ENCODE data around the gene CACFD1.

The CACFD1 gene

DNA sequence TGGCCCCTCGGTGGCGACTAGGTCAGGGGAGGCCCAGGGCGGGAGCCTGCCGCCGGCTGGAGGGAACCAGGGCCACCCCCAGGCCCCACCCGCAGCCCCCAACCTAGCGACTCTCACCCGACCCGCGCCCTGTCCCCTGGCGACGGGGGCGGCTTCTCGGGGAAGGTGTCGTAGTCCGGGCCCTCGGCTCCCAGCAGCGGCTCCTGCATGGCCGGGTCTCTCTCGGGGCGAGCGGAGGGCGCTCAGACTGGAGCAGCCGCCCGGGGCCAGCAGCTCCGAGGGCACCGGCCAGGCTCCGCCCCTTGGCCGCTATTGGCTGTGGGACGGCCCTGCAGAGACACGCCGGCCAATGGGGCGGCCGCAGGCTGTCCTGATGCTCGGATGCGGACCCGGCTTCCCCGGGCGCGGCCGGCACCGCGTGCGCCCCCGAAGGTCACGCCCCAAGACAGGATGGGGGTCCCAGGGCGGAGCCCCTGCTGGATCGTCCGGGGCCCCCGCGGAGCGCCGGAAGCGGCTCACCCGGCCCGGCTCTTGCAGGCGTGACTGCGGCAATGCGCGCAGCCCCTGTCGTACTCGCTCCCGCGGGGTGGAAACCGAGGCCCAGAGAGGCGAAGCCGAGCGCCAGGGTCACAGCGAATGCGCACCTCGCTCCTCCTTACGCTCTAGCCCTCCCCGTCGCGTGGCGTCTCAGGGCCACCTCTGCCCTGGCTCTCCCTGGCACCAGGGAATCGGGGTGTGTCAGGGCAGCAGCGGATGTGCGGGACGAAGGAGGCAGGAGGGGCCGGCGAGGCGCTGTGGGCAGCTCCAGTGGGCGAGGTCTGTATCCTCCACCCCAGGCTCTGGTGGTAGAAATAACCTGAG, 19.3 kb downstream of the CACFD1 start, which contains the start of gene SLC2A6:
SLC2A6 (minus strand) TSS at position 249 of the 861 bp plus-strand sequence; CDS start at position 209, 40 bp downstream.
- no peak for FAIRE-seq
- peak; percentile 73 for DNase-seq (ENCODE audit: low spot score)

DNA sequence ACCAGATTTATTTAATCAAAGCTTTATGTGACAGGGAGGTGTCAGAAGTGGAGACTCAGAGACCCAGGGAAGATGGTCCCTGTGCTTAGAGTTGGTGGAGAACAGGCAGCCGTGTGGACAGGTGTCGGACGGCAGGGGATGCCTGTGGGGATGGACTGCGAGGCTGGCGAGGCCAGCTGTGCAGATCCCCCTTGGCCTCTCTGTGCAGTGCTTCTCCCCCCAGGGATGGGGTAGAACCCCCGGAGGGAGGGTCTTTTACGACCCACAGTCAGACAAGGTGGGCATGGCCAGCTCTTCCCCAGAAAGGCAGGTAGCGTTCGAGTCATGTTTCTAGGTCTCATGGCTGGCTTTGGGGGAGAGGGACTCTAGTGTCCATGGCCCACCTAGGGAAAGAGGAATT, 23.8 kb downstream of the CACFD1 start:
- DNase-seq (ENCODE audit: low spot score), result no peak
- no peak for FAIRE-seq

DNA sequence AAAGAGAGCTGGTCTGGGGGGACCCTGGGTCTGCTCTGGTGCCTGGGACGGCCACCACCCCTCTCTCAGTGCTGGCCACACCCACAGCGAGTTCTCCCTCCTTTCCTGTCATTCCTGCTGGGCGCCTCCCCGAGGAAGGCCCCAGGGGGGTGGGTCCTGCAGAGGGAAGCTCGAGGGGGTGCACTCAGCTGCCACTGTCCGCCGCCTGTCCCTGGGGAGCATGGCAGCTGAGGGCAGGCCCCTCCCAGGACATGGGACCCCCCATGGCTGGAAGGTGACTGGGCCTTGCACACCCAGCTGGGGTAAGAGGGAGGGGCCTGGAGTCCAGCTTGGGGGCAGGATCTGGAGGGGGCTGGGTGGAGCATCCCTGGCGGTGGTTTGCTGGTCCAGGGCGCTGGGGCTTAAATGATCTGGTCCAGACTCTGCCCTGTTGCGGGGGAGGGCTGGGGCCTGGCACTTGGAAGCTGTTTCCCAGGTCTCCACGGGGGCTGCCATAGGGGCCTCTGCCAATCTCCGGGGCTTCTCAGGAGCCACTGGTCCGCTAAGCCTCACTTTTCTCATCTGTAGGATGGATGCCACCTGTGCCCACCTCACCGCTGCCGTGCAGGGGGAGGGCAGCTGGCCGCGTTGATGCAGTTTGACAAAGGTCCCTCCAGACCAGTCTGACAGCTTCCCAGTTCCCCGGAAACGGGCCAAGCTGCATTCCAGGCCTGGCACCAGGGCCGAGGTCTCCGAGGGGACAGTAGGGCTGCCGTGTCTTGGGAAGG, 25.1 kb downstream of the CACFD1 start:
- FAIRE-seq (no peak), DNase-seq (ENCODE audit: low spot score) (no peak)

DNA sequence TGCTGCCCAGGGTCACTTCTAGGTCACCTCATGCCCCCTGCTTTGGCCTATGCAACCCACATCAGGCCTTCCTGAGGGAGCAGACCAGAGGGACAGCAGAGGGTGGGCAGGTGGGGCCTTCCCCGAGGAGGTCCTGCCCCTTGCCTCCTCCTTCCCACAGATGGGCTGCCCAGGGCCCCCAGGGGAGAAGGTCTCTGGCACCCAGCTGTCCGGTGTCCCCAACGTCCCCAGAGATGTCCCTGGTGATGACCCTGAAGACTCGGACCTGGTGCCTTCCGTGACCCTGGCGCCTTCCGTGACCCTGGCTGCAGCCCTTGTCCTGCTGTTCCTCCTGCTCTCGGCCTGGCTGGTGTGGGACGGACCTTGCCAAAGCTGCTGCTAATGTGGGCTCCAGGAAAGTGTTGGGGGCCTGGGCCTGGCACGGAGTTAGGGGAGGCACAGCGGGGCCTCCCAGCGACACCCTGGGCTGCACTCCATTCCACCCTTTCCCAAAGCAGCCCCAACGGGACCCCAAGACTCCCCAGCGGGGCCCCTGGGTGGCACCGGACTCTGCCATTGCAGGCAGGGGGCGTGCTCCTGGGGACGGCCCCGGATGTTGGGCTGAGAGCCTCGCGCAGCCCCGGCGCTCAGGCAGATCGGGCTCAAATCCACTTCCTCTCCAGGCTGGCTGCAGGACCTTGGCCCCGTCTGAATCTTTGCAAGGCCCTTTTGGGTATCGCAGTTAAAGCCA, 25.9 kb downstream of the CACFD1 start:
- no peak for FAIRE-seq
- DNase-seq (ENCODE audit: low spot score), result no peak

DNA sequence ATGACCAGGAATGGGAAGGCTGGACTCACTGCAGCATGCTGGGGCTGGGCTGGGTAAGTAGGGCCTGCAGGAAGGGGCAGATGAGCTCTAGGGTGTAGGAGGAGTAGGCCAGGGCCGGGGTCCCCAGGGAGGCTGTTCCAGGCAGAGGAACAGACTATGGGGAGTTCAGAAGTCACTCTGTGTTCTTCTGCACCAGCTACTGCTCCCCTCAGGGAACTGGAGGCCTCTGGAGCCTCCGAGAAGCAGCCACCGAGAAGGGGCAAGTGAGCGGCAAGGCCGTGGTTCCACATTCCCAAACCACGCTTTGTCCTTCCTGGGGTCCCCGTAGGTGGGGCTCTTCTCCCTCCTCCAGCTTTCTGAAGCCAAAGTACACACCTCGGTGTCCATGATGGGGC, 27.6 kb downstream of the CACFD1 start:
- DNase-seq (ENCODE audit: low spot score) (no peak), FAIRE-seq (no peak)

DNA sequence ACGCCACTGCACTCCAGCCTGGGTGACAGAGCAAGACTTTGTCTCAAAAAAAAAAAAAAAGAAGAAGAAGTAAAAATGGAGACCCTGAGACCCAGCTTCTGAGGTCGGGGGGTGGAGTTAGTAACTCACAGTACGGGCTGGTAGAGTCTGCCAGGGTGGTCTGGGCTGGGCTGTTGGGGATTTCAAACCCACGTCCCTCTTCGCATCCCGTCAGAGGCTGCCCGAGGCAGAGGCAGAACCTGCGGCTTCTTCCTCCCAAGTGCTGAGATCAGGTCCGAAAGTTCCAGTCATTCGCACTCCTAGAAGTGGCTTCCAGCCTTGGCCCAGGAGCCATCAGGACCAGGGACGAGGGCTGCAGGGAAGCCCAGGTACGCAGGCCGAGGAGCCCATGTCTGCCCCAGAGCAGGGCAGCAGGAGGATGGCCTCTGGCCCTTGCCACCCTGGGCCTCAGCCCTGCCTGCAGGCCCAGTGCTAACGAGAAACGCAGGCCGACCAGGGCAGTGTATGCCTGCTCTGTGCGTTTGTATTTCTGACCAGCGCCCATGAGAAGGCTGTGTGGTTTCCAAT, 29.0 kb downstream of the CACFD1 start:
- DNase-seq (ENCODE audit: low spot score) (no peak), FAIRE-seq (no peak)

DNA sequence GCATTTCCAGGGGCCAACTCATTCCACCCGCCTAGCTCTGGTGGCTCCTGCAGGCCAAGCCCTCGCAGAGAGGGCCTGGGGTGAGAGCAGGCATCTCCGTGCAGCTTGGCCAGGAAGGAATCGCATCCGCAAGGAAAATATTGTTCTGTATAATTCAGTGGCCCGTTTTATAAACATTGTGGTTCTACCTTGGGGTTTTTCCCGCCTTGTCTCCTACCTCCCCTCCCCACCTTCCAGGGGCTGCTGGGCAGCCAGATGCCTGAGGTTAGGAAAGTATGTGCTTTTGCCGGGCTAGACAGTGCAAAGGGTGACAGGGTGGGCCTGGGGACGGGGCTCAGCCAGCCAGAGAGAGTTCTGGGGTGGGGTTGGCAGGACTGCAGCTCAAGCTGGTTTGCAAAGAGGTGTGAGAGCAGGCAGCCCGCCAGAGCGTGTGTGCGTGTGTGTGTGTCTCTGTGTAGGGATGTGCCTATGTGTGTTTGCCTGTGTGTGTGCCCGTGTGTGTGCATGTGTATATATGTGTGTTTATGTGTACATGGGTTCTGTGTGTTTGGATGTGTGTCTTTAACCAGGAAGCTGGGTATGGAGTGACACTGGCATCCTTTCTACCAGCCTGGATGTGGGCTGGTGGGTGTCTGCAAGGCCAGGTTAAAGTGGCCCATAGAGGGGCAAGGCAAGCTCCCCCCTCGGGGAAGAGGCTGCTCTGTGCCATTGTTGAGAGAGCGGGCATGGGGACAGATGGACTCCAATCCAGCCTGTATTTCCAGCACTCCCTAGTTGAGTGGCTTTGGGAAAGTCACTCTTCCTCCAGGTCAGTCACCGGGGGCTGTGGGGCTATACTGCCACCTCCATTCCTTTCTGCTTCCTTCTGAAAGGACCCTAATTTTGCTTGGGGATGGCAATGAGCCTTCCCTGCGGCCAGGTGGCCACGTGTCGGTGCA, 29.7 kb downstream of the CACFD1 start:
- DNase-seq (ENCODE audit: low spot score) (no peak), FAIRE-seq (no peak)

DNA sequence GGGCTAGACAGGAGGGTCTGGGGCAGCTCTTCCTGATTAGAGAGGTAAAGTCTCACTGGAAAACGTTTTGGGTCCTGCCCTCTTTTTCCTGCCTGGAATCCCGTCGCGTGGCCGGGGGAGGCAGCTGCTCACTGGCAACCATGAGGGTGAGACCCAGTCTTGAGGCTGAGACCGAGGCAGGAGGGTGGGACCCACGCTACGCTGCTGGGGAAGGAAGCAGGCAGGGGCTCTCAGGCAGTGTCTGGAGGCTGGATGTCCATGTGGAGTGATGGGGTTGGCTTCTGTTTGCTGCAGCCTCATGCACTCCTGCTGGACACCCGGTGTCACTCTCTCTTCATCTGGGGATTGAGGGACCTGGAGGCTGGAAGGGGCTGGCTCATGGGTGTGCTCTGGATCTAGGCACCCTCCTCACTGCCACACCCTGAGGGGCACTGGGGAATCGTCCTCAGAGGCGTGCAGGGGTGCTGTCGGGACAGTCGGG, 30.5 kb downstream of the CACFD1 start:
- FAIRE-seq (no peak), DNase-seq (ENCODE audit: low spot score) (no peak)

DNA sequence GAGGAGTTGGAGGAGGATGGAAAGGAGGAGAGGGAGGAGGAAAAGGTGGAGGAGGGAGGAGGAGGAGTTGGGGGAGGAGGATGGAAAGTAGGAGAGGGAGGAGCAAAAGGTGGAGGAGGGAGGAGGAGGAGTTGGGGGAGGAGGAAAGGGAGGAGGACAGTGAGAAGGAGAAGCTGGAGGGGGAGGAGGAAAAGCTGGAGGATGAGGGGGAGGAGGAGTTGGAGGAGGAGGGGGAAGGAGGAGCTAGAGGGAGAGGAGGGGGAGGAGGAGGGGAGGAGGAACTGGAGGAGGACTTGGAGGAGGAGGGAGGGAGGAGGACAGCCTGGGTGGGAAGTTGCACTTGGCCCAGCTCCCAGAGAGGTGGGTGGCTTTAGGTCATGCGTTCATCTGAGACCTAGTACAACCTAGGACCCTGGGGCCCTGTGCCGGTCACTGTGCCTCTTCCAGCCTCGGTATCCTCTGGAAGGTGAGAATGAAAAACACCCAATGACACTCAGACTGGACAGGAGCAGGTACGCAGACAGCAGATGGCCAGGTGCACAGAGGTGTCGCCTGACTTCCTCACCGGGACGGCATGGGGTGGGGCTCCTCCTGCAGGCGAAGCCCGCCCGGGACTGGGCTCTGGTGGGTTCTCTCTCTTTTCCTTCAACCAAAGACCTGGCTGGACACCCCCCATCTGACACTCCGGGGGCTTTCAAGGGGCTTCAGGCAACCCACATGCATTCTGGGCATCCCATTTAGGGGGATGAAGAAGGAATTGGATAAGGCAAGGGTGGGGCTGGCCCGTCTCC, 31.3 kb downstream of the CACFD1 start:
- no peak for FAIRE-seq
- no peak for DNase-seq (ENCODE audit: low spot score)

DNA sequence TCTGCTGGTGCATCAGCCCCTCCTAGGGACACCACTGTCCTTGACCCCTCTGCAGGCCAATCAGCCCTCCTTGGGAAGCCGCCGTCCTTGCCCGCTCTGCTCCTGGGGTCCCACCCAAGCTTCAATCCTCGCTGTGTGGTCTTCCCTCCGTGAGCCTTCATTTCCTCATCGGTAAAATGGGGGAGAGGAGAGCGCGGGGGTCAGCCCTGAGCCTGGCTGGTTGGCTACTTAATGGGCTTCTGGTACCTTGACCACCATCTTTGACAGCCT, 31.8 kb downstream of the CACFD1 start:
- DNase-seq (ENCODE audit: low spot score) (no peak), FAIRE-seq (no peak)

DNA sequence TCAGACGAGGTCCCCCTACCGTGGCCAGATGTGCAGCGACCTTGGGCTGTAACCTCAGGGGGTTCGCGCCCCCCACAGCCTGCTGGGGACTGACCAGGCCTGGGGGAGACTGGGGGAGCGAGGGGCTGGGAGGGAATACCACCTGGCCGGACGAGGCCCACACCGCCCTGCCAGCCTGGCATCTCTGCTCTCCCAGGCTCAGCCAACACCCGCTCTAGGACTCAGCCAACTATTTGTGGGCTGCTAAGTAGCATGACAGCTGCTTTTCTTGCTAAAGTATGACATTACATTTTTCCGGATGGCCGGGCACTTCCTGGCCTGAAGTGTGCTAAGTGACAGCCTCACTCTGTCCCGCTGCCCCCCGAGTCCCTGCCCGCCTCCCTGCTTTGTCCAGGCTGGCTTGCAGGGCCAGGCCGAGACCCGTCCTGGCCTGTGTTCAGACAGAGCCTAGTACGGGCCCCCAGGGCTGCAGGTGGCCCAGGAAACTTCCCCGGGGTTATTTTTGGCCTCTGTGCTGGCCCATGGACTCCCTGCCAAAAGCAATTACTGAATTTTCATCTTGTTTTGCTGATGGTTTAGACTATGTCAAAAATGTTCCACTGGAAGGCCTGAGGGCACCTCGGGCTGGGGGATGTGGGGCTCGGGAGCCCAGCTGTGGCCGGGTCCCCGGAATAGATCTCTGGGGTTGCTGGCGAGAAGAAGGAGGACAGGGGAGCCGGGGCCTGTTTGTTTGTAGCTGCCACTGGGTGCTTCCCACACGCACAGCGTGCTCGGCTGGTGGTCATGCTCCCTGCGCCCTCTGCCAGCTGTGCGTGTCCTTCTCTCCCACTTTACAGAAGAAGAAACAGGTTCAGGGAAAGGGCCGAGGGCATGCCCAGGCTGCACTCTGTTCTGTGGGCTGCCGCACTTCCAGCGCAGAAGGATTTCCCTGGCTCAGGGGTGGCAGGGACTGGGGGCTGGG, 32.6 kb downstream of the CACFD1 start:
- DNase-seq (ENCODE audit: low spot score), result no peak

DNA sequence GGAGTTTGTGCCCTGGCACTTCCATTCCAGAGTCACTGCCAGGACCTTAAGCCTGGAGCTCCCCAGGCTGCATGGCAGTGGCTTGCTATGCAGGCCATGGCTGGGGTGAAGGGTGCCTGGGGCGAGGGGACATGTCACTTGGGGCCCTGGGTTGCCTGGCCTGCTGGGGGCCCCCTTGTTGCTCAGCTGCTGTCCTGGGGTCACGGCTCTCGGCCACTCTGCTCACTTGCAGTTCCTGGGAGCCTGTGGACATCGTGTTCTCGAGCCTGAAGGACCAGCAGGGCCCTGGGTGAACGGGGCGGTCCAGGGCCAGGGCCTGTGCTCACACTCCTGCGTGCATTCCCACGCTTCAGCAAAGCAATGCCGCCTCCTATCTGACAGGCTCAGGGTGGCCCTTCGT, 33.6 kb downstream of the CACFD1 start:
- FAIRE-seq, result no peak
- DNase-seq (ENCODE audit: low spot score), result no peak

More for the DNA sequence above, 32.6 kb downstream of the CACFD1 start:
- FAIRE-seq, result no peak

DNA sequence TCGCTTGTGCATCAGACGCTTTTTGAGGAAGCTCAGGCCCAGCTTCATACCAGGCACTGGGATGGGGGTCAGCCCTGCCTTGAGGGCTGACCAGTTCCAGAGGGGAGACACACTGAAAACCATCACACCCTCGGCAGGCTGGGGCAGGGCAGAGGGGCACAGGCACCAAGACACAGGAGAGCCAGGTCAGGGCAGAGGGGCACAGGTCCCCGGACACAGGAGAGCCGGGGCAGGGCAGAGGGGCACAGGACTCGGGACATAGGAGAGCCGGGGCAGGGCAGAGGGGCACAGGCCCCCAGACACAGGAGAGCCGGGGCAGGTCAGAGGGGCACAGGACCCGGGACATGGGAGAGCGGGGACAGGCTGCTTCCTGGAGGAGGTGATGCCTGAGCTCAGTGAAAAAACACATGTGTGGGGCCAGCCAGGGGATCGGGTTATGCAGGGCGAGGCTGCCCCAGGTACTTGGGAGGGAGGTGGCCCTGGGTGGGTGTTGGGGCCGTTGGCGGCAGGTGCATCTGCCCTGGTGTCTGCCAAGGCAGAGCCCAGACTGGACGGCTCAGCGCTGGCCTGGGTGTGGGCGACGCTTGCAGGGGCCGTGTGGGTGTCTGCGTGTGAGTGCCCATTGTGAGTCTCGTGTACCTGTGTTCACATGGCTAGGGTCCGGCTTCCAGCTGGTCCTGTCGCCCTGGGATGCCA, 34.2 kb downstream of the CACFD1 start:
- DNase-seq (ENCODE audit: low spot score) (no peak), FAIRE-seq (no peak)

DNA sequence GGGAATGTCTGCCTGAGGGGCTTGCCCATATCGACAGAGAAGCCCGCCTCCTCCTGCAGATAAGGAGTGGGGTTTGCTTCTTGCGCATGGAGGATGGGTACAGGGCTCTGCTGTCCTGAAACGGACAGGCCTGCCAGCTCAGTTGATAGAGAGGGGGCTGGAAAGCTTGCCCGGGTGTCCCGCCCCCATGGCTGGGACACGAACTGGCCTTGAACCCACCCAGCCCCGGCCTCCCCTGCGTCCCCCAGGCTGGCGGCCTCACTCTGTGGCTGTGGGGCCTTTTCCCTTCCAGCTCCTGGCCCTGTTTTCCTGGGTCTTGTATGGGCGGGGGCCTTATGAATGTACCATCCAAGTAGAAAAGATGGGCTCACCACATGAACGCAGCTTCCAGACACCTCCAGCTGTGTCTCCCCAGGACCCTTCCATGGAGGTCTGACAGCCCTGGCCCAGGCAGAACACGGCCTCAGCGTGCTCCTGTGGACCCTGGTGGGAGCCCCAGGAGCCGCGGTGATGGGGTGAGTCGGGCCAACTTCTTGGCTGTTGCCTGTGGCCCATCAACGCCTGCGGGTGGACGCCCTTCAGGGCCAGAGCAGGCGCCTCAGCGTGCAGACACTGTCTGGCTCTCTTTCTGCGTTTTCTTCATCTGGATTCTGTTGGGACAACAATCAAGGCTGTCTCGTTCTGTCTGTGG, 35.0 kb downstream of the CACFD1 start:
- DNase-seq (ENCODE audit: low spot score) (no peak), FAIRE-seq (no peak)

DNA sequence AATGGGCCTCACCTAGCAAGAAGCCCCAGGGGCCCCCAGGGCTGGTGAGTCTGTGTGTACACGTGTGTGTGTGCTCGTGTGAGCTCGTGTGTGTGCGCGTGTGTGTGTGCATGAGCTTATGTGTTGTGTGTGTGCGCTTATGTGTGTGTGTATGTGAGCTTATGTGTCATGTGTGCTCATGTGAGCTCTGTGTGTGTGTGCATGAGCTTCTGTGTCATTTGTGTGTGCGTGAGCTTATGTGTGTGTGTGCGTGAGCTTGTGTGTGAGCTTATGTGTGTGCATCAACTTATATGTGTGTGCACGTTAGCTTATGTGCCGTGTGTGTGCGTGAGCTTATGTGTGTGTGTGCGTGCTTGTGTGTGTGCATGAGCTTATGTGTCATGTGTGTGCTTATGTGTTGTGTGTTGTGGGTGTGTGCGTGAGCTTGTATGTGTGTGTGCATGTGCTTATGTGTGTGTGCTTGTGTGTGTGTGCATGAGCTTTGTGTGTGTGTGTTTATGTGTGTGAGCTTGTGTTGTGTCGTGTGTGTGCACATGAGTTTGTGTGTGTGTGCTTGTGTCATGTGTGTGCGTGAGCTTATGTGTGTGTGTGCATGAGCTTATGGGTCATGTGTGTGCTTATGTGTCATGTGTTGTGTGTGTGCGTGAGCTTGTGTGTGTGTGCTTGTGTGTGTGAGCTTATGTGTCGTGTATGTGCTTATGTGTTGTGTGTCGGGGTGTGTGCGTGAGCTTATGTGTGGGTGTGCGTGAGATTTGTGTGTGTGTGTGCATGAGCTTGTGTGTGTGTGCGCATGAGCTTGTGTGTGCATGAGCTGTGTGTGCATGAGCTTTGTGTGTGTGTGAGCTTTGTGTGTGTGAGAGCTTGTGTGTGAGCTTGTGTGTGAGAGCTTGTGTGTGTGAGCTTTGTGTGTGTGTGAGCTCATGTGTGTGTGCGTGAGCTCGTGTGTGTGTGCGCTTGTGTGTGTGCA, 35.8 kb downstream of the CACFD1 start:
- DNase-seq (ENCODE audit: low spot score) (no peak), FAIRE-seq (no peak)

All from RCC 7860 (cell line).